HepG2 (cell line): ENCODE measurements around the gene MYO9A. TPM values are rescaled to one million over a fixed set of nuclear protein-coding genes. Genes with fewer than 3 reads are reported as not detected.

ENCODE experiments used
- ATAC-seq: fragments of 200-7000 bp; cut with Tn5 transposase; 3 replicates; pipeline ENCODE4 v1.9.1; 2020; ENCODE audit warnings: mild to moderate bottlenecking, moderate library complexity
- BruUV-seq: library from RNA; stranded (reverse); fragments of 400-500 nt; replicated peaks from 2 replicates; lab custom pipeline; 2021; lab: Mats Ljungman, UMichigan
- CTCF ChIA-PET: fragments of 300-600 bp; formaldehyde crosslinking; extraction: SDS; loops from one replicate; lab custom pipeline; 2021; ENCODE audit warnings: low total read pairs, inconsistent platforms, low intra/inter-chr PET ratio; lab: Yijun Ruan, JAX
- POLR2A ChIA-PET: fragments of 350-600 bp; sonication (Branson Sonifier 250); formaldehyde crosslinking; loops from one replicate; lab custom pipeline; 2020; ENCODE audit warnings: antibody characterized with exemption, inconsistent platforms; lab: Yijun Ruan, JAX
- DNase-seq: peaks from one replicate; pipeline ENCODE4 v3.0.0-alpha.2; 2015; ENCODE audit warnings: low spot score
- FAIRE-seq: peaks from 3 replicates; lab custom pipeline; 2011; peaks lifted over from hg19 to GRCh38; lab: Jason Lieb, UNC
- H2AFZ ChIP-seq: one replicate; pipeline ENCODE4 v1.6.1; 2011; ENCODE audit warnings: low read length, inconsistent platforms
- H3K27ac ChIP-seq: fragments of 300-600 bp; 3 replicates; pipeline ENCODE4 v1.8.0; 2011; ENCODE audit warnings: mixed run types, mild to moderate bottlenecking, mixed read lengths, low read length, inconsistent platforms; ENCODE audit not compliant: insufficient read depth; ENCODE audit errors: extremely low read length
- H3K27me3 ChIP-seq, 2 experiments: fragments of 200-600 bp in 1 of 2; 2 replicates in 1 of 2; 3 replicates in 1 of 2; pipeline versions ENCODE4 v1.6.0 to v1.8.0; 2011; ENCODE audit warnings: low read length in 2 of 2, mild to moderate bottlenecking in 2 of 2, moderate library complexity in 2 of 2, inconsistent platforms in 1 of 2; ENCODE audit not compliant: insufficient read depth in 2 of 2, control insufficient read depth in 1 of 2
- H3K36me3 ChIP-seq, 2 experiments: fragments of 200-600 bp in 1 of 2; replicated peaks in 1 of 2; 2 replicates in 1 of 2; 3 replicates in 1 of 2; pipeline versions ENCODE4 v1.5.1 to v1.8.0; 2011; ENCODE audit warnings: low read length in 2 of 2, inconsistent platforms in 1 of 2; ENCODE audit not compliant: insufficient read depth in 2 of 2, control insufficient read depth in 1 of 2
- H3K4me1 ChIP-seq: 2 replicates; pipeline ENCODE4 v1.5.1; 2012; ENCODE audit warnings: low read length, inconsistent platforms; ENCODE audit not compliant: insufficient read depth
- H3K4me2 ChIP-seq: 2 replicates; pipeline ENCODE4 v1.6.0; 2011; ENCODE audit warnings: low read depth, low read length, inconsistent platforms
- H3K4me3 ChIP-seq, 3 experiments: fragments of 200-600 bp in 1 of 3; sonication (generic), shearing (Covaris generic) in 1 of 3; replicated peaks in 1 of 3; 2 replicates each; pipeline ENCODE4 v1.5.1; 2011 to 2016; ENCODE audit warnings: low read length in 3 of 3, inconsistent platforms in 2 of 3, low read depth in 2 of 3, mild to moderate bottlenecking in 2 of 3, control low read depth in 1 of 3, mixed read lengths in 1 of 3; ENCODE audit not compliant: insufficient read depth in 1 of 3
- H3K79me2 ChIP-seq: one replicate; pipeline ENCODE4 v1.6.1; 2011; ENCODE audit warnings: low read length, inconsistent platforms; ENCODE audit not compliant: insufficient read depth
- H3K9ac ChIP-seq: 2 replicates; pipeline ENCODE4 v1.6.0; 2011; ENCODE audit warnings: mild to moderate bottlenecking, low read depth, low read length, inconsistent platforms; ENCODE audit not compliant: insufficient read depth
- H3K9me3 ChIP-seq: 2 replicates; pipeline ENCODE4 v1.5.1; 2012; ENCODE audit warnings: mild to moderate bottlenecking, low read length
- H4K20me1 ChIP-seq: 2 replicates; pipeline ENCODE4 v1.6.0; 2011; ENCODE audit warnings: inconsistent platforms, mild to moderate bottlenecking, low read length, moderate library complexity; ENCODE audit not compliant: insufficient read depth
- CREB3 ChIP-seq: sonication (generic); formaldehyde crosslinking; IDR thresholded peaks from 2 replicates; pipeline ENCODE4 v1.5.0; 2020; ENCODE audit warnings: missing genetic modification reagents
- HNRNPK ChIP-seq: fragments of 200-400 bp; formaldehyde crosslinking; IDR thresholded peaks from 2 replicates; pipeline ENCODE4 v1.6.1; 2018; ENCODE audit warnings: low read length, low read depth, moderate library complexity, mild to moderate bottlenecking; ENCODE audit not compliant: poor library complexity, severe bottlenecking
- MAFK ChIP-seq, 2 experiments: IDR thresholded peaks in 1 of 2; conservative IDR thresholded peaks in 1 of 2; 2 replicates each; pipeline ENCODE4 v1.6.1; 2011; ENCODE audit warnings: improper control_type of control experiment in 2 of 2, low read length in 2 of 2
- NR2C2 ChIP-seq: sonication (generic); formaldehyde crosslinking; IDR thresholded peaks from 2 replicates; pipeline ENCODE4 v1.4.0; 2020; ENCODE audit warnings: missing genetic modification reagents, mild to moderate bottlenecking, moderate library complexity, borderline replicate concordance
- WGBS: methylation state at CpG from one replicate; pipeline ENCODE4 v1.1.6; 2017; ENCODE audit warnings: low lambda C conversion rate; 5-methylcytosine and 5-hydroxymethylcytosine counted together
- in situ Hi-C: cut with HindIII; loops from 2 replicates; pipeline ENCODE4 v1.10.0; 2017; ENCODE audit warnings: low pct_unique_long_range_greater_than_20kb; ENCODE audit not compliant: extremely low pct_ligation_motif_present
- intact Hi-C: fragments of 100-400 bp; cut with micrococcal nuclease; formaldehyde crosslinking; loops from one replicate; pipeline ENCODE4 v1.10.0; 2022; ENCODE audit not compliant: unreplicated experiment
- polyA plus RNA-seq, 8 experiments: library from polyadenylated mRNA; depleted of rRNA in 3 of 8; stranded (reverse) in 7 of 8; unstranded in 1 of 8; fragments of >200 nt; fragmentation: Illumina TruSeq in 4 of 8; extraction: Trizol in 4 of 8; gene quantifications; 2 replicates each; pipeline versions ENCODE4 v1.2.1 to v1.2.3, GENCODE V29; 2011 to 2016; ENCODE audit warnings: low read depth in 4 of 8, missing spikeins in 1 of 8, mixed read lengths in 1 of 8; ENCODE audit not compliant: insufficient read depth in 1 of 8
- total RNA-seq, 5 experiments: library from RNA; depleted of rRNA; stranded (reverse); fragments of >200 nt; fragmentation: Illumina TruSeq; extraction: Trizol; gene quantifications; 2 replicates each; pipeline ENCODE4 v1.2.3, GENCODE V29; 2016; ENCODE audit warnings: low read depth in 1 of 5
- TF ChIP-seq, protein P1 (sequence below): conservative IDR thresholded peaks from 2 replicates; pipeline ENCODE4 v1.6.1; 2018; ENCODE audit warnings: missing genetic modification reagents
- TF ChIP-seq, protein P2 (sequence below): sonication (generic); formaldehyde crosslinking; IDR thresholded peaks from 2 replicates; pipeline ENCODE4 v1.4.0; 2020; ENCODE audit warnings: mild to moderate bottlenecking, missing genetic modification reagents

The MYO9A gene
- total and polyA plus RNA-seq, 2 of the 13 experiments (the other 11 are each of a cell fraction or from before 2014, with no cell fraction given) = 4.8 to 15.3 TPM

- TF ChIP-seq, protein P1, sequence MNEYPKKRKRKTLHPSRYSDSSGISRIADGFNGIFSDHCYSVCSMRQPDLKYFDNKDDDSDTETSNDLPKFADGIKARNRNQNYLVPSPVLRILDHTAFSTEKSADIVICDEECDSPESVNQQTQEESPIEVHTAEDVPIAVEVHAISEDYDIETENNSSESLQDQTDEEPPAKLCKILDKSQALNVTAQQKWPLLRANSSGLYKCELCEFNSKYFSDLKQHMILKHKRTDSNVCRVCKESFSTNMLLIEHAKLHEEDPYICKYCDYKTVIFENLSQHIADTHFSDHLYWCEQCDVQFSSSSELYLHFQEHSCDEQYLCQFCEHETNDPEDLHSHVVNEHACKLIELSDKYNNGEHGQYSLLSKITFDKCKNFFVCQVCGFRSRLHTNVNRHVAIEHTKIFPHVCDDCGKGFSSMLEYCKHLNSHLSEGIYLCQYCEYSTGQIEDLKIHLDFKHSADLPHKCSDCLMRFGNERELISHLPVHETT = no peak
- TF ChIP-seq MAFK (conservative IDR thresholded peaks at IDR 0.05 in 1 of 2, IDR thresholded peaks at IDR 0.05 in 1 of 2; ENCODE audit: low read length in 2 of 2) (peak; percentile 64 to 72), NR2C2 (CRISPR knock-in tag) (no peak)
- TF ChIP-seq, protein P2, sequence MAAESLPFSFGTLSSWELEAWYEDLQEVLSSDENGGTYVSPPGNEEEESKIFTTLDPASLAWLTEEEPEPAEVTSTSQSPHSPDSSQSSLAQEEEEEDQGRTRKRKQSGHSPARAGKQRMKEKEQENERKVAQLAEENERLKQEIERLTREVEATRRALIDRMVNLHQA = no peak
- TF ChIP-seq, all 625 proteins: peak for 2
Observed at GRCh38 chr15:72128359-72128758, 10.4 kb upstream of the MYO9A start (continued).

DNA sequence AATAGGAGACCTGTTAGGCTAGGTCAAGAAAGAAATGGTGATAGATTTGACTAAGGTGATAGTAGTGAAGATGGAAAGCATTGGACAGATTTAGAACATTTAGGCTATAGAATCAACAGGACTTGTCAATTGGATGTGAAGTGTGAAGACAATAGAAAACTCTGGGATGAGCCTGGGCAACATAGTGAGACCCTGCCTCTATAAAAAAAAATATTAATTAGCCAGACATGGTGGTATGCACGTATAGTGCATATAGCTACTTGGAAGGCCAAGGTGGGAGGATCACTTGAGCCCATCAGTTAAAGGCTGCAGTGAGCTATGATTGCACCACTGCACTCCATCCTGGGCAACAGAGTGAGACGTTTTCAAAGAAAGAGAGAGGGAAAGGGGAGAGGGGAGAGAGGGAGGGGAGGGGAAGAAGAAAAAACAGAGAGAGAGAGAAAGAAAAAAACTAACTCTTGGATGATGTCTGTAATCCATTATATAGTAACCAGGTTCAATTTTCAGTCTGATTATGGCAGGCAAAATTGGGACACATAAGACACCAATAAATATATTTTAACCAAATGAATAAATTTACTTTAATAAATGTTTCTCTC, 9.9 kb upstream of the MYO9A start:
- H4K20me1 ChIP-seq = no peaks in the 10 kb centered on the region

More for the DNA sequence above, 9.9 kb upstream of the MYO9A start:
- H3K79me2 ChIP-seq = no peaks in the 10 kb centered on the region
- no peaks in the 10 kb centered on the region for H3K27me3 ChIP-seq
- intact Hi-C loops (no loop called here), in situ Hi-C loops (no loop called here)
- ATAC-seq (no peak), DNase-seq (no peak), FAIRE-seq (no peak)
- ChIA-PET POLR2A (no interaction called here), CTCF (no interaction called here)
- WGBS = 13% methylated on average over 2 of the region's 2 CpGs
- 0 out of 2 replicates have a peak, but pooled peaks cover 10% of the 10 kb centered on the region for H3K4me1 ChIP-seq
- H3K36me3 ChIP-seq = no peaks in the 10 kb centered on the region
- no peak overlapping the region for H3K4me2 ChIP-seq
- TF ChIP-seq CREB3 (CRISPR knock-in tag) (no peak), HNRNPK (peak; percentile 18)
- H3K4me3 ChIP-seq = no peak overlapping the region
- no peaks in the 10 kb centered on the region for H3K9me3 ChIP-seq
- no TSS peak for BruUV-seq
- H2AFZ ChIP-seq = no peak overlapping the region
- no peak overlapping the region for H3K27ac ChIP-seq
- no peak overlapping the region for H3K9ac ChIP-seq
